ENCODE results near the gene SUSD2. TPM values are rescaled to one million over a fixed set of nuclear protein-coding genes. Genes with fewer than 3 reads are reported as not detected.
A peak's percentile ranks its signal among the peaks of the same experiment; 100 is the strongest.

Gene SUSD2
- polyA plus RNA-seq, 3 donors from 2014 or later = 0.07 to 0.14 TPM; not detected in 1

DNA sequence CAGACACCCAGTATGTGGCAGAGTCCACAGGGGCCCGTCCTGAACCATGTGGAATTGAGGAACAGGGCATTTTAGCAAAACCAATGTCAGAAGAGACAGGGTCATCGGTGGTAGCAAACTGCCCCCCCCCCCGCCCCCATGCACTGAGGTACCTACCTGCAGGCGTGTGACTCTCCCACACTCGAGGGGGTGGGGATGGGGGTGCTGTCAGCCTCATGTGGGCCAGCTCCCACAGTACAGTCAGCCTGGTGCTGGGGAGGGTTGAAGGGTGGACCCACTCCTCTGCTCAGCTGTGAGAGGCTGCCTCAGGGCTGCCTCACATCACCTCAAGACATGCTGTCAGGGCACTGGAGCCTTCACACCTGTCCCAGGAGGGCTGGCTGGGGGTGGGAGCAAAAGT, 10.7 kb upstream of the SUSD2 start:
- peaks cover 0 to 3% (median 1%) of the 10 kb centered on the region in 3 donors for H3K27me3 Mint-ChIP-seq (ENCODE audit: low read depth in 3 of 3)
- DNase-seq = no peak
- peaks cover 0 to 18% (median 5%) of the 10 kb centered on the region in 3 donors for H3K36me3 Mint-ChIP-seq
- peaks cover 11 to 12% of the 10 kb centered on the region in 2 donors for H3K4me1 Mint-ChIP-seq
- H3K27ac Mint-ChIP-seq = no peak overlapping the region
- no peaks in the 10 kb centered on the region for H3K9me3 Mint-ChIP-seq
- no peak overlapping the region for H3K4me3 Mint-ChIP-seq

DNA sequence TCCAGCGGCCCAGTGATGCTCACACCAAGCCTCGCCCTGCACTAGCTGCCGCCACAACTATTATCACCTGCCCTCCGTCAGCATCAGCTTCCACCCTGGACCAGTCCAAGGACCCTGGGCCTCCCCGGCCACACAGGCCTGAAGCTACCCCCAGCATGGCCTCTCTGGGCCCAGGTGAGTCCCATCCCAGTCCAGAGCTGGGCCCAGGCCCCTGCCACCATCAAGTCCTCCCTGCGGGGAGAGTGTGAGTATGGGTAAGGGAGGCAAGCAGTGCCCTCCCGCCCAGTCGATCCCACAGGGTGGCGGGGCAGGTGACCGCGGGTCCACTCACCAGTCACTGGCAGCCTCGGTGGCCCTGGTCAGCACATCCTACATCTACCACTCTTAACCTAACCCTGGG, 9.5 kb upstream of the SUSD2 start:
- H3K27ac Mint-ChIP-seq = peak overlapping the region in 4 of 6 donors; percentile 12 to 68 (median 50)

DNA sequence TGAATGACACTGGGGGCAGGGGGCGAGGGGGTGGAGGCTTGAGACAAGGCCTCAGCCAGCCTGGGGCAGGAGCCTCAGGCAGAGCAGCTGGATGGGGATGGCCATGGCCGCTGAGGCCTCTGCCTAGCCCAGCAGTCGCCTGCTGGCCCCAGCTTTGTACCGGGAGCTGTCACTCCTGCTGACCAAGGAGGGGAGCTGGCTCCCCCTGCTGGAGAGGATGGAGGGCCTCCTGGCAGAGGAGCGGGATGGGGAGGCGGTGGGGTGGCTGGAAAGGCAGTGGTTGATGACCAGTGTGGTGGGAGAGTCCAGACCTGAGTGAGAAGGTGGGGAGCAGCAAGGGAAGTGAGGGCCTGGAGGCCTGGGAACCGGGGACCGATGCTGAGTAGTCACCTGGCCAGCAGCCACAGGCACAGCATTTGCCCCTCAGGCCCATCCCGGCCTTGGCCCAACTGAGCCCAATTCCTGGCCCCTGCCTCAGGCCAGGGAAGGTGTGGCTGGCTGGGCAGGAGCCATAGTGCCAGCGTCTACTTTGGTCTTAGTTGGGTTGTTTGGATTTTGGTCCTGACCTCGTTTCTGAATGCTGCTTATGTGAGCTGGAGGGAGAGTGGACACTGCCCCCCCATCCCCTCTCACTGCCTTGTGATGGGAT, 6.0 kb upstream of the SUSD2 start:
- Mint-ChIP-seq H3K27ac (peak overlapping the region in 5 of 6 donors; percentile 10 to 73 (median 40)), H3K4me3 (no peak overlapping the region), H3K27me3 (ENCODE audit: low read depth in 3 of 3) (peaks cover 2 to 6% (median 2%) of the 10 kb centered on the region in 3 donors), H3K9me3 (no peaks in the 10 kb centered on the region), H3K36me3 (peaks cover 0 to 9% (median 0%) of the 10 kb centered on the region in 3 donors), H3K4me1 (no peaks in the 10 kb centered on the region)
- peak; percentile 51 to 62 (median 61) for DNase-seq

More for the DNA sequence above, 9.5 kb upstream of the SUSD2 start:
- DNase-seq = no peak
- Mint-ChIP-seq H3K27me3 (ENCODE audit: low read depth in 3 of 3) (peaks cover 0 to 4% (median 0%) of the 10 kb centered on the region in 3 donors), H3K4me1 (peaks cover 11 to 12% of the 10 kb centered on the region in 2 donors), H3K4me3 (no peak overlapping the region), H3K9me3 (no peaks in the 10 kb centered on the region), H3K36me3 (peaks cover 0 to 18% (median 5%) of the 10 kb centered on the region in 3 donors)

DNA sequence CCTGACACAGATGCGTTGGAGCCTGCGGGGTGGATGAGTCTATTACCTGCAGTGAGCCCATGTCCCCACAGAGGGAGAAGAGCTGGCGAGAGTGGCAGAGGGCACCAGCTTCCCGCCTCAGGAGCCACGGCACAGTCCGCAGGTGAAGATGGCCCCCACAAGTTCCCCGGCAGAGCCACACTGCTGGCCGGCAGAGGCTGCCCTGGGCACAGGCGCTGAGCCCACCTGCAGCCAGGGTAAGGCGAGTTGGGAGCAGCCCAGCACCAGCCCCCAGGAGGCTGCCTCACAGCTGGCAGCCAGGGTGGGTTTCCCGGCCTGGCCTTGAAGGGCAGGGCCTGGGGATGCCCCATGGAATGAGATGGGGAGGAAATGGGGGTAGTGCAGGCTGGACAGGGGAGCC, 5.2 kb upstream of the SUSD2 start:
- Mint-ChIP-seq H3K4me1 (no peaks in the 10 kb centered on the region), H3K27me3 (ENCODE audit: low read depth in 3 of 3) (peaks cover 2 to 8% (median 2%) of the 10 kb centered on the region in 3 donors), H3K36me3 (peaks cover 0 to 9% (median 0%) of the 10 kb centered on the region in 3 donors), H3K4me3 (no peak overlapping the region), H3K9me3 (no peaks in the 10 kb centered on the region), H3K27ac (no peak overlapping the region)
- DNase-seq = no peak

DNA sequence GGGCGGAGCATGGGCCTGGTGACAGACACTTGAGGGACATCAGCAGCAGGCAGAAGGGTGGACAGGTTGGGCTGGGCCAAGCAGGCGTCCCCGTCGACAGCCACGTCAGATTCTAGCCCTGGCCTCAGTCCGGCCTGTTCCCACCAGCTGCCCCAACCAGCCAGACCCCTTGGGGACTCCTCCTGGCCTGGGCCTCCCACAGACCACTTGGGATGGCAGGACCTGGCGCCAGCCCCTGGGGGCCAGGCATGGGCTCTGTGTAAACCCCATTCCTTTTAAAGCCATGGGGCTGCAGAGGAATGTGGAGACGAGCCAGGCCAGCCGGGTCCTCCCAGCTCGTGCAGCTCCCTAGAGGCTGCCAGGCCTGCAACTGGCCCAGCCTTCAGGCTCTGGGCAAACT, 4.7 kb upstream of the SUSD2 start:
- DNase-seq = no peak
- H3K4me3 Mint-ChIP-seq = no peak overlapping the region
- peaks cover 0 to 9% (median 0%) of the 10 kb centered on the region in 3 donors for H3K36me3 Mint-ChIP-seq
- H3K27ac Mint-ChIP-seq = no peak overlapping the region
- H3K9me3 Mint-ChIP-seq = no peaks in the 10 kb centered on the region
- H3K27me3 Mint-ChIP-seq (ENCODE audit: low read depth in 3 of 3) = peaks cover 2 to 8% (median 2%) of the 10 kb centered on the region in 3 donors
- H3K4me1 Mint-ChIP-seq = no peaks in the 10 kb centered on the region

DNA sequence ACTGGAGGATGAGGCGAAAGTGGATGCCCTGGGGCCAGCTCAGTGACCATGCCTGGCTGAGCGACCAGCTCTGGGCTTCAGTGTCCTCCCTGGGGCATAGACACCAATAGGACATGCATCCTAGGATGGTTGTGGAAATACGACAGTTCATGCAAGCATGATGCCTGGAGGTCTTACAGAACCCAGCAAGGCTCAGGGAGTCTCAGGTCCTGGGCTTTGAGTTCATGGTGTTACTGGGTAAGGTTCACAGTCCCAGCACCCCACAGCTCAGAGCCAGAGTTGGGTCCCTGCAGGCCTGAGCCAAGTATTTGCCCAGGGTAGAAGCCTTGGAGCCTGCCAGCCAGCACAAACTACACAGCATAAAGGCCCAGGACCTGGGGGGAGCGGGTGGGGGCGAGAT, 4.2 kb upstream of the SUSD2 start:
- no peak overlapping the region for H3K4me3 Mint-ChIP-seq
- H3K27me3 Mint-ChIP-seq (ENCODE audit: low read depth in 3 of 3) = peaks cover 2 to 8% (median 2%) of the 10 kb centered on the region in 3 donors
- H3K27ac Mint-ChIP-seq = no peak overlapping the region
- no peak for DNase-seq
- H3K9me3 Mint-ChIP-seq = no peaks in the 10 kb centered on the region
- H3K4me1 Mint-ChIP-seq = no peaks in the 10 kb centered on the region
- peaks cover 0 to 9% (median 0%) of the 10 kb centered on the region in 3 donors for H3K36me3 Mint-ChIP-seq

DNA sequence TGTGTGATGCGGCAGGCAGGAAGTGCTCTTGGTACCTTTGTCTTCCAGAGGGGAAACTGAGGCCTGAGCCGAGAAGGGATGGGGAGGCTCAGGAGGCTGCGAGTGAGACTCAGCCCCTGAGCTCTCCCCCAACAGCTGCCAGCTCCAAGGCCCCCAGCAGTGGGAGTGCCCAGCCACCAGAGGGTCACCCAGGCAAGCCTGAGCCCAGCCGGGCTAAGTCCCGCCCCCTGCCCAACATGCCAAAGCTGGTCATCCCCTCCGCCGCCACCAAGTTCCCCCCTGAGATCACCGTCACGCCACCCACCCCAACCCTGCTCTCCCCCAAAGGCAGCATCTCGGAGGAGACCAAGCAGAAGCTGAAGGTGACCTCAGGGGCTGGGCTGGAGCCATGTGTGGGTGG, 3.8 kb upstream of the SUSD2 start:
- Mint-ChIP-seq H3K27ac (no peak overlapping the region), H3K4me1 (no peaks in the 10 kb centered on the region), H3K36me3 (peaks cover 0 to 9% (median 0%) of the 10 kb centered on the region in 3 donors), H3K4me3 (no peak overlapping the region), H3K9me3 (no peaks in the 10 kb centered on the region), H3K27me3 (ENCODE audit: low read depth in 3 of 3) (peaks cover 2 to 8% (median 3%) of the 10 kb centered on the region in 3 donors)
- no peak for DNase-seq

DNA sequence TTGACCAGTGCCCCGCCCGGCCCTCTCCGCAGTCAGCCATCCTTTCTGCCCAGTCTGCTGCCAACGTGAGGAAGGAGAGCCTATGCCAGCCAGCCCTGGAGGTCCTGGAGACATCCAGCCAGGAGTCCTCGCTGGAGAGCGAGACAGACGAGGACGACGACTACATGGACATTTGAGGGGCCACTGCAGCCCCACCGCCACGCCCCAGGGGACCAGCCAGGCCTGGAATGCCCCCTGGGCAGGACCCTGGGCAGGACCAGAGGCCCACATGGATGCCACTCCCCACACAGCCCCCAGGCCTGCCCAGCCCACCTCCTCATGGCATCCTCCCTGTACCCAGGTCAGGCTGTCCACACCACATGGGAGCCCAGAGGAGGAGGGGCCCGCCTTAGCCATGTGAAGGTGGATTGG, 3.3 kb upstream of the SUSD2 start:
- Mint-ChIP-seq H3K27ac (no peak overlapping the region), H3K27me3 (ENCODE audit: low read depth in 3 of 3) (peaks cover 2 to 8% (median 3%) of the 10 kb centered on the region in 3 donors), H3K4me3 (no peak overlapping the region), H3K9me3 (no peaks in the 10 kb centered on the region), H3K4me1 (no peaks in the 10 kb centered on the region), H3K36me3 (peaks cover 0 to 7% (median 0%) of the 10 kb centered on the region in 3 donors)
- DNase-seq = no peak

DNA sequence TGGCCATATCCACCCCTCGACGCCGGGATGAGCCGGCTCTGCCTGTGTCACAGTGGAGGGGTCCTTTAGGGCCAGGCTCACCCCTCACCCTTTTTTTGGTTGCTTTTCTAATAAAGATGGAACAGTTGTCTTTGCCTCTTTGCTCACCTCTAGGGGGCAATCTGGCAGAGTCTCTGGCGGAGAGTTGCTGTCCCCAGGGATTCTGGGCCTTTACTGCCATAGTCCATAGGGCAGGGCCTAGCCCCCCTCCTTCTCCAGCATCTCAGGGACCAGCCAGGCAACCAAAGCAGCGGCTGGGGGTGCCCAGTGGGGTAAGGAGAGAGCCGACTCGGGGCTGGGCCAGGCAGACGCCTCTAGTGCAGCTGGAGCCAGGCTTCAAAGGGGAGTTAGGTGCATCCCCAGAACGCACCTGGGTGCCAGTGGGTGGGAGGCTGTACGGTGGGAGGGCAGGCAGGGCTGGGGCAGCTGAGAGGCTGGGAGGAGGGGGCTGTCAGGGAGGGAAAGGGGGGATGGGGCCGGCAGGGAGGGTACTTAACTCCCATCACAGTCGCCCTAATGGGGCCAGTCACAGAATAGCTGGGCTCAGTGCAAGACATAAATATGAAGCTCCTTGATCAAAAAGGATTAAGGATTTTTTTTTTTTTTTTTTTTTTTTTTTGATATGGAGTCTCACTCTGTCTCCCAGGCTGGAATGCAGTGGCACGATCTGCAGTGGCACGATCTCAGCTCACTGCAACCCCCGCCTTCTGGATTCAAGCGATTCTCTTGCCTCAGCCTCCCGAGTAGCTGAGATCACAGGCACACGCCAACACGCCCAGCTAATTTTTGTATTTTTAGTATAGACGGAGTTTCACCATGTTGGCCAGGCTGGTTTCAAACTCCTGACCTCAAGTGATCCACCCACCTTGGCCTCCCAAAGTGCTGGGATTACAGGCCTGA, 2.5 kb upstream of the SUSD2 start:
- Mint-ChIP-seq H3K27me3 (ENCODE audit: low read depth in 3 of 3) (peaks cover 2 to 8% (median 3%) of the 10 kb centered on the region in 3 donors), H3K36me3 (no peaks in the 10 kb centered on the region), H3K4me1 (no peaks in the 10 kb centered on the region), H3K4me3 (no peak overlapping the region), H3K9me3 (no peaks in the 10 kb centered on the region), H3K27ac (peak overlapping the region in 1 of 6 donors; percentile 28)
- no peak for DNase-seq

DNA sequence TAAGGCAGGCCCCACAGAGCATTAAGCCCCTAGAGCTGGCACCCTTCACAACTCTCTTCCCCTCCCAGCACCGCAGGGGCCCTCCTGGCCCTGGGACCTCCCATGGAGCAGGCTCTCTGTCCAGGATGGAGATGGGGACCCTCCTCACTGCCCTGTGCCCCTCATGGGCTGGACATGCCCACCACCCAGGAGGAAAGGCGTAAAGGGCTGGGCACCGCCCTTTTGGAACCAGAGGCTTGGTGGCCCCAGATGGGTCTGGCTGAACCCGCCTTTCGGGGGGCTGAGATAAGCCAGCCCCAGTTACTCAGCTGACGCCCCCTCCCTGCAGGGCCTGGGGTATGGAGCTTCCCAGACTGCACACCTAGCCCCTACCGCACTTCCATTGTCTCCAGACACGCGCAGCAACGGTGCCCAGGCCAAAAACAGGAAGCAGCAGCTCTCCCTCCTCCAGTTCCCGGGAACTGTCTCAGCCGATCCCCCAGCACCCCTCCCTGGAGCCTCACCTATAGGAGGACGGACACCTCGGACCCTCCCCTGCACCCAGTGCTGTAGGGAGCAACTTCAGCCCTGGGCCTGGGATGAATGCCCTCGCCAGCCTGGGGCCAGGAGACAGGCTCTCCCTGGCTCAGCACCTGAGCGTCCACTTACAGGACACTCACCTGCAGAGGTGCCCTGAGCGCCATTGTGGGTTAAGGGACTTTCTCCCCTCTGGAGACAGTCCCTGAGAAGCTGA, 1.6 kb upstream of the SUSD2 start:
- H3K4me1 Mint-ChIP-seq = no peaks in the 10 kb centered on the region
- no peaks in the 10 kb centered on the region for H3K36me3 Mint-ChIP-seq
- peaks cover 2 to 8% (median 5%) of the 10 kb centered on the region in 3 donors for H3K27me3 Mint-ChIP-seq (ENCODE audit: low read depth in 3 of 3)
- no peak for DNase-seq
- peak overlapping the region in 1 of 6 donors; percentile 28 for H3K27ac Mint-ChIP-seq
- H3K9me3 Mint-ChIP-seq = no peaks in the 10 kb centered on the region
- H3K4me3 Mint-ChIP-seq = no peak overlapping the region

DNA sequence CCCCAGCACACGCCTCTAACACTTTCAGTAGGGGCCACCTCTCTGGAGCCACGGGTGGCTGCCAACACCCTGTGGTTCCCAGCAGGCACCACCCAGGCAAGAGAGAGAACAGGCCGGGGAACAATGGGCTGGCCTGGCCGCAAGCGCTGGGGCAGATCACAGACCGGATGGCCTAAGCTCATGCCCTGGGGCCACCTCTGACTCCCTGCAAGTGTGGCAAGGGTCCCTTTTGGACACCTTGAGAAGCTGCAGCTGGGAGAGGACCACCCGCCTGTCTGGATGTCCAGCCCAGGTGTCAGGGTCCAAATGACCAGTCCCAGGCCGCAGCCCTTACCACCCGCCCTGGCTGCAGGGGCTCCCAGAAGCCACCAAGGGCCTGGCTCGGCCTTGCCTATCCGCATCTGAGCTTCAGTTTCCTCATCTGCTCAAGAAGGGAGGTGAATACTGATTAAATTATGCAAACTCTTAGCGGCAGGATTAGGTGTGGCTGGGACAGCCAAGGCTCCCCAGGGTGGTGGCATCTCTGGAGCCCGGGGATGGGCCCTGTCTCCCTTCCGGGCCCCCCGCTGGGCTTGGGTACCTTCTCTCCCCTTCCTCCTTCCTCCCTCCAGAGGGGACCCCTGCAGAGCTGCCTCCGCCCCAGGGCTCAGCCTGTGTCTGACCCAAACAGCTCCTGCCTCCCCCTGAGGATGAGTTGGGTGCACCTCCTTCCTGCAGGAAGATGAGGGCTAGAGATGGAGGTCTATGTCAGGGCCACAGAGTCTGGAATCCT, 785 bp upstream of the SUSD2 start:
- no peak for DNase-seq
- Mint-ChIP-seq H3K27ac (no peak overlapping the region), H3K9me3 (no peaks in the 10 kb centered on the region), H3K27me3 (ENCODE audit: low read depth in 3 of 3) (peaks cover 2 to 8% (median 5%) of the 10 kb centered on the region in 3 donors), H3K4me1 (no peaks in the 10 kb centered on the region), H3K4me3 (no peak overlapping the region), H3K36me3 (no peaks in the 10 kb centered on the region)

DNA sequence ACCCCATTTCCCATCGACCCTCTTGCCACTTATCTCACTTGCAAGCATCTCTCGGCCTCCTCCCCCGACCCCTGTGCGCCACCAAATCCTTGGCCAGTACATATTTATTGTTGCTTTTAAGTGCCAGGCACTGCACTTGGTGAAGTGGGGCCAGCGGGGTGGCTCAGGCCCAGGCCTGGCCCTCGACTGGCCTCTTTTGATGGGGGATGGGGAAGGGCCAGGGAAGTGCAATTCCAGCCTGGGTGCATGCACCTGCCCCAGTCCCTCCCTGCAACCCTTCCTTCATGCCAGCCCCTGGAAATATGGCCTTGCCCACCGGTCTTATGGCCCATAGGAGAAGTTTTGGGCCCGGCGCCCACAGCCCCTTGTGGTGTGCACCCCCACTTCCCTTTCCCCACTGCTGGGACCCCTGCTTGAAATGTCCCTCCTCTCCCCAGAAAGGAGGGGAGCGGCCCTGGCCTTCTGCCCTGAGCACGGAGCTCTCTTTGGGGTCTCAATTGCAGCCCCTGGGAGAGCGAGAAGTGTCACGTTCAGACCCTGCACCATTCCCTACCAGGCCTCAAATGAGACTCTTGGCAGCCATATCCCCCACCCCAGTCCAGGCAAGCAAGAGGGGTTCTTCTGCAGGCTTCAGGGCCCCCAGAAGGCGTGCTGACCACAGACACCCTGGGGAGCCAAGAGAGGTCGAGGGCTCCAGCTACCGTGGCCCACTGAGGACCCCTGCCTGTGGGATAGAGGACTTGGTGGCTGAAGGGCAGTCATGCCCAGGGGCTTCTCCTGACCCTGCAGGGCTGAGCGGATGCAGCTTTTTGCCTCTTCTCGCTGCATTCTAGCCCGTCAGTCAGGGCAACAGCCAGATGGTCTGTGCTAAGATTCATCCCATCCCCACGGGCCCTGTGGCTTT, 961 bp downstream of the SUSD2 start:
- no peaks in the 10 kb centered on the region for H3K4me1 Mint-ChIP-seq
- no peak for DNase-seq
- H3K36me3 Mint-ChIP-seq = no peaks in the 10 kb centered on the region
- no peak overlapping the region for H3K4me3 Mint-ChIP-seq
- H3K27me3 Mint-ChIP-seq (ENCODE audit: low read depth in 3 of 3) = peaks cover 2 to 5% (median 4%) of the 10 kb centered on the region in 3 donors
- no peak overlapping the region for H3K27ac Mint-ChIP-seq
- H3K9me3 Mint-ChIP-seq = no peaks in the 10 kb centered on the region
